A549 (cell line): ENCODE data around the gene ARIH1. TPM values are rescaled to one million over a fixed set of nuclear protein-coding genes. Genes with fewer than 3 reads are reported as not detected.
A peak's percentile ranks its signal among the peaks of the same experiment; 100 is the strongest.

Experiments used
- ATAC-seq, 2 experiments: fragments of 200-7000 bp in 1 of 2; fragments of >200 bp in 1 of 2; cut with Nextera tagmentation in 1 of 2; cut with Tn5 transposase in 1 of 2; 3 replicates each; pipeline versions ENCODE4 v1.8.0 to v1.9.1; 2018 to 2020; ENCODE audit warnings: mild to moderate bottlenecking in 1 of 2, moderate library complexity in 1 of 2
- CTCF ChIA-PET: fragments of 300-600 bp; sonication (Branson Sonifier 250); formaldehyde crosslinking; extraction: SDS; loops from one replicate; lab custom pipeline; 2021; ENCODE audit warnings: antibody characterized with exemption, inconsistent platforms; lab: Yijun Ruan, JAX
- POLR2A ChIA-PET: fragments of 350-600 bp; formaldehyde crosslinking; extraction: SDS; loops from one replicate; lab custom pipeline; 2021; ENCODE audit warnings: antibody characterized with exemption, inconsistent platforms; lab: Yijun Ruan, JAX
- DNase-seq, 2 experiments: peaks; one replicate each; pipeline versions ENCODE4 v3.0.0 to v3.0.0-alpha.2; 2011 to 2016; ENCODE audit warnings: low read depth in 1 of 2, low spot score in 1 of 2
- FAIRE-seq: peaks from 2 replicates; lab custom pipeline; 2011; peaks lifted over from hg19 to GRCh38; lab: Jason Lieb, UNC
- H3K27ac ChIP-seq, 2 experiments: fragments of >200 bp; sonication (Bioruptor Twin); formaldehyde crosslinking; 3 replicates each; pipeline ENCODE4 v1.5.1; 2016 to 2017
- H3K4me1 ChIP-seq: fragments of >200 bp; sonication (Bioruptor Twin); formaldehyde crosslinking; 3 replicates; pipeline ENCODE4 v1.6.1; 2016
- H3K4me2 ChIP-seq: fragments of >200 bp; sonication (Bioruptor Twin); formaldehyde crosslinking; 3 replicates; pipeline ENCODE4 v1.6.1; 2016
- H3K4me3 ChIP-seq: fragments of >200 bp; sonication (Bioruptor Twin); formaldehyde crosslinking; 3 replicates; pipeline ENCODE4 v1.5.1; 2016
- H3K9me3 ChIP-seq: fragments of >200 bp; sonication (Bioruptor Twin); formaldehyde crosslinking; 3 replicates; pipeline ENCODE4 v1.6.1; 2016
- BHLHE40 ChIP-seq: IDR thresholded peaks from 2 replicates; pipeline ENCODE4 v1.6.1; 2012; ENCODE audit warnings: low read depth, low read length, inconsistent platforms
- CBX2 ChIP-seq: fragments of 200-600 bp; sonication (generic); IDR thresholded peaks from 2 replicates; pipeline ENCODE4 v1.6.1; 2016; ENCODE audit warnings: low read depth, mild to moderate bottlenecking, borderline replicate concordance
- CBX8 ChIP-seq: fragments of 200-600 bp; sonication (generic); IDR thresholded peaks from 2 replicates; pipeline ENCODE4 v1.6.1; 2016
- EP300 ChIP-seq, 2 experiments: fragments of >200 bp; sonication (Bioruptor Twin); formaldehyde crosslinking; IDR thresholded peaks; 2 replicates in 1 of 2; 3 replicates in 1 of 2; pipeline ENCODE4 v1.6.1; 2016 to 2017
- HES2 ChIP-seq: fragments of >200 bp; sonication (Bioruptor Twin); formaldehyde crosslinking; IDR thresholded peaks from 2 replicates; pipeline ENCODE4 v1.6.1; 2016
- HOXA7 ChIP-seq: fragments of 250-450 bp; sonication (Bioruptor Pico); IDR thresholded peaks from 2 replicates; pipeline ENCODE4 v1.5.0; 2020; ENCODE audit warnings: mild to moderate bottlenecking, moderate library complexity
- HOXB5 ChIP-seq: fragments of 250-450 bp; sonication (Bioruptor Pico); IDR thresholded peaks from 2 replicates; pipeline ENCODE4 v1.5.0; 2020; ENCODE audit warnings: mild to moderate bottlenecking, moderate library complexity
- JUNB ChIP-seq: fragments of >200 bp; sonication (Bioruptor Twin); formaldehyde crosslinking; IDR thresholded peaks from 2 replicates; pipeline ENCODE4 v1.6.1; 2016
- KDM1A ChIP-seq: fragments of 200-600 bp; sonication (generic); IDR thresholded peaks from 2 replicates; pipeline ENCODE4 v1.6.1; 2016; ENCODE audit warnings: low read depth, mild to moderate bottlenecking
- MAFK ChIP-seq: fragments of 450-650 bp; IDR thresholded peaks from 2 replicates; pipeline ENCODE4 v1.6.1; 2014; ENCODE audit not compliant: partially characterized antibody
- NPAS2 ChIP-seq: fragments of 250-450 bp; sonication (Bioruptor Pico); IDR thresholded peaks from 2 replicates; pipeline ENCODE4 v1.8.0; 2022; ENCODE audit warnings: mild to moderate bottlenecking, moderate library complexity, borderline replicate concordance
- POLR2A ChIP-seq: IDR thresholded peaks from 2 replicates; pipeline ENCODE4 v1.6.1; 2012; ENCODE audit warnings: mild to moderate bottlenecking, low read length
- POLR2AphosphoS2 ChIP-seq: conservative IDR thresholded peaks from 2 replicates; pipeline ENCODE4 v1.6.1; 2012; ENCODE audit warnings: low read length, improper control_type of control experiment, inconsistent platforms
- REST ChIP-seq: fragments of 200-600 bp; sonication (generic); IDR thresholded peaks from 2 replicates; pipeline ENCODE4 v1.6.1; 2016; ENCODE audit warnings: antibody characterized with exemption, mild to moderate bottlenecking, moderate library complexity
- RFX5 ChIP-seq: fragments of 450-650 bp; IDR thresholded peaks from 2 replicates; pipeline ENCODE4 v1.7.1; 2014; ENCODE audit warnings: antibody characterized with exemption, mild to moderate bottlenecking, moderate library complexity
- TFCP2L1 ChIP-seq: fragments of 250-450 bp; sonication (Bioruptor Pico); IDR thresholded peaks from 2 replicates; pipeline ENCODE4 v1.5.0; 2021; ENCODE audit warnings: mild to moderate bottlenecking
- USF2 ChIP-seq: fragments of 450-650 bp; IDR thresholded peaks from 2 replicates; pipeline ENCODE4 v1.6.1; 2014; ENCODE audit warnings: antibody characterized with exemption
- ZSCAN20 ChIP-seq: fragments of 250-450 bp; sonication (Bioruptor Pico); IDR thresholded peaks from 2 replicates; pipeline ENCODE4 v1.8.0; 2022; ENCODE audit warnings: mild to moderate bottlenecking, moderate library complexity
- WGBS: methylation state at CpG from one replicate; pipeline ENCODE4 v1.1.6; 2017; ENCODE audit errors: missing lambda C conversion rate; 5-methylcytosine and 5-hydroxymethylcytosine counted together
- polyA plus RNA-seq, 4 experiments: library from polyadenylated mRNA; depleted of rRNA in 3 of 4; stranded (reverse); fragments of >200 nt; fragmentation: RNase III in 1 of 4; extraction: RNeasy Plus Mini Kit Qiagen cat#74134 plus additional on column Dnase treatment in 1 of 4; gene quantifications; 2 replicates in 3 of 4; 3 replicates in 1 of 4; pipeline ENCODE4 v1.2.3, GENCODE V29; 2011 to 2017

Gene ARIH1
- polyA plus RNA-seq, 2 of the 4 experiments (the other 2 are of a cell fraction): 92.6 to 127 TPM

GRCh38 chr15:72486144-72486543, 12.0 kb downstream of the ARIH1 start:
- H3K4me2 ChIP-seq: no peak overlapping the region
- no peaks in the 10 kb centered on the region for H3K9me3 ChIP-seq
- CTCF ChIA-PET: interaction anchor here (0.6 to 2.1 kb wide), 2 partner anchors 47 to 60 kb away, joined by 4 to 6 read pairs; no protein-coding TSS in a partner anchor
- H3K4me3 ChIP-seq: no peak overlapping the region
- peaks cover 42% of the 10 kb centered on the region for H3K4me1 ChIP-seq
- POLR2A ChIA-PET: no interaction called here
- no peak for TF ChIP-seq POLR2A
- no peak for TF ChIP-seq HES2
- 77% methylated on average over 3 of the region's 3 CpGs for WGBS
- FAIRE-seq (no peak), DNase-seq (no peak), ATAC-seq (no peak; a peak in 1 of 6 replicates)
- no peak overlapping the region for H3K27ac ChIP-seq

GRCh38 chr15:72487070-72487797, 13.1 kb downstream of the ARIH1 start:
- no peak for ATAC-seq
- POLR2A ChIA-PET: interaction anchor here (0.6 kb wide), 1 partner anchor 30 kb away, joined by 4 read pairs; no protein-coding TSS in a partner anchor
- peak overlapping the region; percentile 10; the same call in 2 of the 3 replicates for H3K4me2 ChIP-seq

GRCh38 chr15:72488558-72488957, 14.4 kb downstream of the ARIH1 start:
- 91% methylated on average over 2 of the region's 2 CpGs for WGBS
- FAIRE-seq: no peak

More at GRCh38 chr15:72487070-72487797, 13.1 kb downstream of the ARIH1 start:
- DNase-seq (no peak), FAIRE-seq (no peak)
- TF ChIP-seq POLR2AphosphoS2: no peak
- TF ChIP-seq KDM1A: no peak
- TF ChIP-seq EP300 (IDR thresholded peaks at IDR 0.05): no peak
- TF ChIP-seq HOXB5 (CRISPR knock-in tag): no peak
- no peak for TF ChIP-seq MAFK
- TF ChIP-seq CBX8: no peak
- TF ChIP-seq NPAS2 (CRISPR knock-in tag): no peak
- no peak for TF ChIP-seq HOXA7
- no peak for TF ChIP-seq USF2
- TF ChIP-seq BHLHE40: no peak
- TF ChIP-seq TFCP2L1 (CRISPR knock-in tag): no peak
- no peak for TF ChIP-seq RFX5
- no peak for TF ChIP-seq REST
- TF ChIP-seq JUNB: no peak
- CTCF ChIA-PET: interaction anchor here (1.9 kb wide), 1 partner anchor 11 kb away, joined by 7 read pairs; no protein-coding TSS in a partner anchor
- H3K27ac ChIP-seq: no peak overlapping the region
- peaks cover 49% of the 10 kb centered on the region for H3K4me1 ChIP-seq
- no peak overlapping the region for H3K4me3 ChIP-seq
- no peaks in the 10 kb centered on the region for H3K9me3 ChIP-seq
- WGBS: 67% methylated on average over 1 of the region's 1 CpG

More at GRCh38 chr15:72488558-72488957, 14.4 kb downstream of the ARIH1 start:
- Histone ChIP-seq H3K9me3 (no peaks in the 10 kb centered on the region), H3K4me2 (no peak overlapping the region), H3K4me1 (peaks cover 62% of the 10 kb centered on the region), H3K4me3 (no peak overlapping the region), H3K27ac (no peak overlapping the region)
- CTCF ChIA-PET: interaction anchor here (1.5 to 1.9 kb wide), 3 partner anchors 9 to 13 kb away, joined by 3 to 7 read pairs (median 6); no protein-coding TSS in a partner anchor
- POLR2A ChIA-PET: no interaction called here
- DNase-seq (no peak), ATAC-seq (no peak)
- no peak for TF ChIP-seq CBX2
- TF ChIP-seq ZSCAN20 (CRISPR knock-in tag): no peak
- TF ChIP-seq TFCP2L1 (CRISPR knock-in tag): no peak
- no peak for TF ChIP-seq JUNB
- TF ChIP-seq POLR2A: no peak
